GM23248 (cell line): ENCODE data around the gene OR9G1. TPM values are rescaled to one million over a fixed set of nuclear protein-coding genes. Genes with fewer than 3 reads are reported as not detected.

Source experiments
- DNase-seq: peaks from one replicate; pipeline ENCODE4 v3.0.0-alpha.2; 2015
- H2AFZ ChIP-seq: fragments of 200-600 bp; sonication (generic); 2 replicates; pipeline ENCODE4 v1.6.1; 2016; ENCODE audit warnings: antibody characterized with exemption
- H3F3A ChIP-seq: fragments of 200-600 bp; sonication (generic); 2 replicates; pipeline ENCODE4 v1.6.1; 2016; ENCODE audit warnings: mild to moderate bottlenecking, antibody characterized with exemption, mixed run types; ENCODE audit not compliant: insufficient read depth
- H3K27ac ChIP-seq: fragments of 200-600 bp; sonication (generic); 2 replicates; pipeline ENCODE4 v1.5.1; 2016; ENCODE audit warnings: mild to moderate bottlenecking
- H3K27me3 ChIP-seq: fragments of 200-600 bp; sonication (generic); replicated peaks from 2 replicates; pipeline ENCODE4 v1.6.1; 2016; ENCODE audit warnings: mild to moderate bottlenecking; ENCODE audit not compliant: insufficient read depth
- H3K36me3 ChIP-seq: fragments of 200-600 bp; sonication (generic); 2 replicates; pipeline ENCODE4 v1.6.1; 2016; ENCODE audit warnings: low read depth, mild to moderate bottlenecking
- H3K4me1 ChIP-seq: fragments of 200-600 bp; sonication (generic); 2 replicates; pipeline ENCODE4 v1.6.1; 2016; ENCODE audit warnings: mild to moderate bottlenecking; ENCODE audit not compliant: insufficient read depth
- H3K4me2 ChIP-seq: fragments of 200-600 bp; sonication (generic); one replicate; pipeline ENCODE4 v1.6.1; 2016; ENCODE audit warnings: mild to moderate bottlenecking; ENCODE audit not compliant: unreplicated experiment
- H3K4me3 ChIP-seq: fragments of 200-600 bp; sonication (generic); 2 replicates; pipeline ENCODE4 v1.5.1; 2016; ENCODE audit warnings: mild to moderate bottlenecking
- H3K79me2 ChIP-seq: fragments of 200-600 bp; sonication (generic); 2 replicates; pipeline ENCODE4 v1.6.1; 2016; ENCODE audit warnings: mild to moderate bottlenecking; ENCODE audit not compliant: insufficient read depth
- H3K9ac ChIP-seq: fragments of 200-600 bp; sonication (generic); 2 replicates; pipeline ENCODE4 v1.6.1; 2016; ENCODE audit warnings: mild to moderate bottlenecking
- H3K9me2 ChIP-seq: fragments of 200-600 bp; sonication (generic); 2 replicates; pipeline ENCODE4 v1.6.1; 2016; ENCODE audit warnings: mixed run types, mild to moderate bottlenecking, moderate library complexity; ENCODE audit not compliant: insufficient read depth
- H3K9me3 ChIP-seq: fragments of 200-600 bp; sonication (generic); one replicate; pipeline ENCODE4 v1.6.1; 2017; ENCODE audit warnings: low read depth
- H4K20me1 ChIP-seq: fragments of 200-600 bp; sonication (generic); 2 replicates; pipeline ENCODE4 v1.6.0; 2016; ENCODE audit not compliant: insufficient read depth
- EZH2 ChIP-seq: fragments of 200-600 bp; sonication (generic); IDR thresholded peaks from 2 replicates; pipeline ENCODE4 v1.6.1; 2018; ENCODE audit warnings: antibody characterized with exemption, mild to moderate bottlenecking; ENCODE audit not compliant: insufficient read depth, poor library complexity, severe bottlenecking
- EZH2phosphoT487 ChIP-seq: fragments of 200-600 bp; sonication (generic); IDR thresholded peaks from 2 replicates; pipeline ENCODE4 v1.6.1; 2018; ENCODE audit warnings: antibody characterized with exemption, moderate library complexity, mild to moderate bottlenecking, low read depth; ENCODE audit not compliant: insufficient read depth
- WGBS, 2 experiments: methylation state at CpG; one replicate each; pipeline ENCODE4 v1.1.6; 2015 to 2017; ENCODE audit warnings: low lambda C conversion rate in 2 of 2, low coverage in 1 of 2; ENCODE audit errors: missing lambda C conversion rate in 2 of 2; 5-methylcytosine and 5-hydroxymethylcytosine counted together
- in situ Hi-C: fragments of 300-500 bp; cut with MboI; formaldehyde crosslinking; loops from 2 replicates; pipeline ENCODE4 v1.15.0; 2020
- polyA plus RNA-seq: library from polyadenylated mRNA; unstranded; fragments of >200 nt; fragmentation: Nextera tagmentation; extraction: Ambion mirVana; gene quantifications from 2 replicates; pipeline ENCODE4 v1.2.1, GENCODE V29; 2016
- total RNA-seq: library from RNA; depleted of rRNA; stranded (reverse); fragments of >200 nt; shearing (Covaris generic); gene quantifications from 2 replicates; pipeline ENCODE4 v1.2.3, GENCODE V29; 2014

The OR9G1 gene
- total and polyA plus RNA-seq, 2 experiments from 2014 or later: not detected

DNA sequence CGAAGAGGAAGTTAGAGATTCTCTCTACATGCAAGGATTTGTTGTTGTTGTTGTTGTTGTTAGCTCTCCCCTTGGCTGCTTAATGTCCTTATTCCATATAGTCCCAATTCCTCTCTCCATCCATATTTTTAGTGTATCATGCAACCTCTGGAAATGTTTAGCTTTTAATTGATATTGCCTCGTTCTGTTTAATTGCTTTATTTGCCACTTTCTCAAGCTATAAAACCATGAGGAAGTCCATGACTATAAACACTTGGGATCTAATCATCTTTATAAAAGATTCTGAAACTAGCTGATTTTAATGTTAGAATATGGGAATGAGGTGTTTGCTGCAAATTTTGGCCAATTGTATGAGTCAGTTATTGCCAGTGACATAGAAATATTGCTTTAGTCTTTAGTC lies 5.5 kb upstream of the OR9G1 start:
- WGBS, 2 experiments: 20 to 25% methylated on average over 2 of the region's 2 CpGs
- Histone ChIP-seq H3K4me2 (no peak overlapping the region), H3K4me1 (no peaks in the 10 kb centered on the region), H3K27me3 (no peaks in the 10 kb centered on the region), H4K20me1 (no peaks in the 10 kb centered on the region), H3K36me3 (no peaks in the 10 kb centered on the region), H3K79me2 (no peaks in the 10 kb centered on the region), H3K9ac (no peak overlapping the region), H3K9me3 (no peaks in the 10 kb centered on the region), H3K27ac (no peak overlapping the region), H2AFZ (no peak overlapping the region), H3F3A (no peaks in the 10 kb centered on the region), H3K4me3 (no peak overlapping the region), H3K9me2 (no peaks in the 10 kb centered on the region)
- in situ Hi-C loops: no loop called here
- no peak for DNase-seq
- no peak for TF ChIP-seq EZH2
- no peak for TF ChIP-seq EZH2phosphoT487

DNA sequence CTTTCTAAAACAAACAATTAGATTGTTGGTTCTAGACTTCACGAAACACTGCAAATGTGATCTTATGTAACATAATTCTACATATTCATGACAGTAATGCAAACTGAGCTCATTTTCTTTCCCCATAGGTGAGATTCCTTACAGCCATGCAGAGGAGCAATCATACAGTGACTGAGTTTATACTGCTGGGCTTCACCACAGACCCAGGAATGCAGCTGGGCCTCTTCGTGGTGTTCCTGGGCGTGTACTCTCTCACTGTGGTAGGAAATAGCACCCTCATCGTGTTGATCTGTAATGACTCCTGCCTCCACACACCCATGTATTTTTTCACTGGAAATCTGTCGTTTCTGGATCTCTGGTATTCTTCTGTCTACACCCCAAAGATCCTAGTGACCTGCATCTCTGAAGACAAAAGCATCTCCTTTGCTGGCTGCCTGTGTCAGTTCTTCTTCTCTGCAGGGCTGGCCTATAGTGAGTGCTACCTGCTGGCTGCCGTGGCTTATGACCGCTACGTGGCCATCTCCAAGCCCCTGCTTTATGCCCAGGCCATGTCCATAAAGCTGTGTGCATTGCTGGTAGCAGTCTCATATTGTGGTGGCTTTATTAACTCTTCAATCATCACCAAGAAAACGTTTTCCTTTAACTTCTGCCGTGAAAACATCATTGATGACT lies 1.5 kb downstream of the OR9G1 start:
- Histone ChIP-seq H3K4me2 (no peak overlapping the region), H3K4me1 (no peaks in the 10 kb centered on the region), H3K9me3 (no peaks in the 10 kb centered on the region), H3K4me3 (no peak overlapping the region), H3K27me3 (no peaks in the 10 kb centered on the region), H3F3A (no peaks in the 10 kb centered on the region), H2AFZ (no peak overlapping the region), H4K20me1 (no peaks in the 10 kb centered on the region), H3K27ac (no peak overlapping the region), H3K9me2 (0 out of 2 replicates have a peak, but pooled peaks cover 5% of the 10 kb centered on the region), H3K36me3 (no peaks in the 10 kb centered on the region), H3K79me2 (no peaks in the 10 kb centered on the region), H3K9ac (no peak overlapping the region)
- WGBS, 2 experiments: 8 to 12% methylated on average over 10 of the region's 10 CpGs
- in situ Hi-C loops: no loop called here
- no peak for DNase-seq
- TF ChIP-seq EZH2 (no peak), EZH2phosphoT487 (no peak)

DNA sequence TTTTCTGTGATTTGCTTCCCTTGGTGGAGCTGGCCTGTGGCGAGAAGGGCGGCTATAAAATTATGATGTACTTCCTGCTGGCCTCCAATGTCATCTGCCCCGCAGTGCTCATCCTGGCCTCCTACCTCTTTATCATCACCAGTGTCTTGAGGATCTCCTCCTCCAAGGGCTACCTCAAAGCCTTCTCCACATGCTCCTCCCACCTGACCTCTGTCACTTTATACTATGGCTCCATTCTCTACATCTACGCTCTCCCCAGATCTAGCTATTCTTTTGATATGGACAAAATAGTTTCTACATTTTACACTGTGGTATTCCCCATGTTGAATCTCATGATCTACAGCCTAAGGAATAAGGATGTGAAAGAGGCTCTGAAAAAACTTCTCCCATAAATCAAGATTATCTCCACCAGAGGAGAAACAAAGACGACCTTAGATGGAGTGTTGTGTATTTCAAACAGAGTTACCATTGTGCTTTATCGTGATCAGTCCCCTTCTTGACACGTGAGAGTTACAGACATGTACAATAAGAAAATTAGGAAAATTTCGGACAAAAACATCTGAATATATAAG lies 2.1 kb downstream of the OR9G1 start:
- H3K9me2 ChIP-seq: 0 out of 2 replicates have a peak, but pooled peaks cover 5% of the 10 kb centered on the region
- no peaks in the 10 kb centered on the region for H3F3A ChIP-seq
- no peaks in the 10 kb centered on the region for H3K9me3 ChIP-seq
- no peak for DNase-seq
- no peaks in the 10 kb centered on the region for H4K20me1 ChIP-seq
- no peaks in the 10 kb centered on the region for H3K27me3 ChIP-seq
- in situ Hi-C loops: no loop called here
- no peak overlapping the region for H3K9ac ChIP-seq
- no peaks in the 10 kb centered on the region for H3K4me1 ChIP-seq
- no peak overlapping the region for H3K4me3 ChIP-seq
- H3K79me2 ChIP-seq: no peaks in the 10 kb centered on the region
- no peak overlapping the region for H2AFZ ChIP-seq
- no peak for TF ChIP-seq EZH2
- no peak for TF ChIP-seq EZH2phosphoT487
- no peaks in the 10 kb centered on the region for H3K36me3 ChIP-seq
- H3K4me2 ChIP-seq: no peak overlapping the region
- no peak overlapping the region for H3K27ac ChIP-seq
- 12% methylated on average over 8 of the region's 8 CpGs for WGBS, 2 experiments

DNA sequence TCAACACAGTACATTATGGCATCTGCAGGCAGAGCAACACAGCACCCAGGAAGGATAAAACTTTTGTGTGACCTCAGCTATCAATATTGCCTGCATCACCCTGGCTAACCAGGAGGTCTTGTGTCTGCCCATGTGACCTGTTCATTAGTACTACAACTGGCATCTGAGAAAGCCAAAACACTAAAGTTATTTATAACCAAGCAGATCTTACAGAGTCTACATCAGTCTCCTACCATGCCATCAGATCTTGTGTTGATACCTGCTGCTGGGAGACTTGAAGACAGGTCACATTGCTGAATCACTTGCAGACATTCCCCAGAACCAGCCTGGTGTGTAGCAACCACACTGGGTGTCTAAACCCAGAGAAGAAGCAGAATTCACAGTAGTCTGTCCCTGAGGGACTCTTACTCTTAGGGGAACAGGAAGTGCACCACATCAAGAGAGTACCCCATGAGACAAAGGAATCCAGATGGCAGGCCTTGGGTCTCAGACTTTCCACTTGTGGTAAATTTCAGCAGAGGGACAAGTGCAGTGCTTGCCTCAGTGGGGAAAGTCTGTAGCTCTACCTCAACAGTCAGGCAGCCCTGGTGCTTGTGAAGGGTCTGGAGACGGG lies 7.0 kb downstream of the OR9G1 start:
- H3K9me2 ChIP-seq: no peaks in the 10 kb centered on the region
- H3K27ac ChIP-seq: no peak overlapping the region
- no peaks in the 10 kb centered on the region for H3K4me1 ChIP-seq
- DNase-seq: no peak
- in situ Hi-C loops: no loop called here
- no peak overlapping the region for H3K9ac ChIP-seq
- H4K20me1 ChIP-seq: no peaks in the 10 kb centered on the region
- H3K4me2 ChIP-seq: no peak overlapping the region
- no peaks in the 10 kb centered on the region for H3K36me3 ChIP-seq
- TF ChIP-seq EZH2 (no peak), EZH2phosphoT487 (no peak)
- no peaks in the 10 kb centered on the region for H3K9me3 ChIP-seq
- 0 to 11% methylated on average over 1 of the region's 1 CpG for WGBS, 2 experiments
- no peaks in the 10 kb centered on the region for H3F3A ChIP-seq
- H3K79me2 ChIP-seq: no peaks in the 10 kb centered on the region
- no peak overlapping the region for H2AFZ ChIP-seq
- H3K4me3 ChIP-seq: no peak overlapping the region
- no peaks in the 10 kb centered on the region for H3K27me3 ChIP-seq
